ENCODE measurements around the gene CD248.

CD248 gene

DNA sequence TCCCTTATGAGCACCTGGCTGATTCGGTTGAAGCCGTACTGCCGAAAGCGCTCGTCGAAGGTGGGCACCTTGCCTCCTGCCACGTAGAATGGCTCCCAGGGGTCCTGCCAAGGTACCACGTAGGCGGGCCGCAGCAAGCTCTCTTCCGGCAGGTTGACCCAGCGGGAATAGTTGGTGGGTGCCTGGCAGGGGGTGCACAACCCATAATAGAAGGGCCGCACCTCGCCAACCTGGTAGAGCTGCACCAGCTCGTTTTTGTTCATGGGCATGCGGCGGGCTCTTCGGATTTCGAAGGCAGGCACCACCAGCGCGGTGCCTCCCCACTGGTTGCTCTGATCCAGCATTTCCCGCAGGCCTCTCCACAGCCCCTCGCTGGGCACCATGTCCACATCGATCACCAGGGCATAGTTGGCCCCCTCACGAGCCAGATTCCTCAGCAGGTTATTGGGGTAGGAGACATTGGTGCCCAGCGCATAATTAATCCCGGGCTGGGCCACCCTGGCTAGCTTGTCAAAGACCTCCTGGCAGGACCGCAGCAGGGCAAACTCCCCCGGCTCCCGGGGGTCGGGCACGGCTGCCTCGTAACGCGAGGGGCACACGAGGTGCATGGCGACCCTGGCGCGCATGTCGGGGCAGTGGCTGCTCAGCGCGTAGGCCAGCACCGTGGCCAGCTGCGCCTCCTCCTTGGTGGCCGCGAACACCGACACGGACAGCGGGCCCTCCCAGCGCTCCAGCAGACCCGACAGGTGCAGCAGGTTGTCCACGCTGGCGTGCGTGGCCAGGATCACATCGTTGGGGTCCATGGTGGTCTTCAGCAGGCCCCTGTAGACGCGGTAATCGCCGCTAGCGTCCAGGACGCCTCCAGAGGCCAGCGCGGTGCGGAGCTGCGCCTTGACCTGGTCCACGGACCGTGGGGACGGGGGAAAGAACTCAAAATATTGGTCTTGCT lies 29.9 kb upstream of the CD248 start:
- DNase-seq (ENCODE audit: low read depth): no peak
- peak overlapping the region; percentile 95 for H3K4me3 ChIP-seq (ENCODE audit: low read depth, low read length)
- TF ChIP-seq, protein P1, sequence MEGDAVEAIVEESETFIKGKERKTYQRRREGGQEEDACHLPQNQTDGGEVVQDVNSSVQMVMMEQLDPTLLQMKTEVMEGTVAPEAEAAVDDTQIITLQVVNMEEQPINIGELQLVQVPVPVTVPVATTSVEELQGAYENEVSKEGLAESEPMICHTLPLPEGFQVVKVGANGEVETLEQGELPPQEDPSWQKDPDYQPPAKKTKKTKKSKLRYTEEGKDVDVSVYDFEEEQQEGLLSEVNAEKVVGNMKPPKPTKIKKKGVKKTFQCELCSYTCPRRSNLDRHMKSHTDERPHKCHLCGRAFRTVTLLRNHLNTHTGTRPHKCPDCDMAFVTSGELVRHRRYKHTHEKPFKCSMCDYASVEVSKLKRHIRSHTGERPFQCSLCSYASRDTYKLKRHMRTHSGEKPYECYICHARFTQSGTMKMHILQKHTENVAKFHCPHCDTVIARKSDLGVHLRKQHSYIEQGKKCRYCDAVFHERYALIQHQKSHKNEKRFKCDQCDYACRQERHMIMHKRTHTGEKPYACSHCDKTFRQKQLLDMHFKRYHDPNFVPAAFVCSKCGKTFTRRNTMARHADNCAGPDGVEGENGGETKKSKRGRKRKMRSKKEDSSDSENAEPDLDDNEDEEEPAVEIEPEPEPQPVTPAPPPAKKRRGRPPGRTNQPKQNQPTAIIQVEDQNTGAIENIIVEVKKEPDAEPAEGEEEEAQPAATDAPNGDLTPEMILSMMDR (IDR thresholded peaks at IDR 0.05; ENCODE audit: low read depth, low read length, missing control alignments): no peak

DNA sequence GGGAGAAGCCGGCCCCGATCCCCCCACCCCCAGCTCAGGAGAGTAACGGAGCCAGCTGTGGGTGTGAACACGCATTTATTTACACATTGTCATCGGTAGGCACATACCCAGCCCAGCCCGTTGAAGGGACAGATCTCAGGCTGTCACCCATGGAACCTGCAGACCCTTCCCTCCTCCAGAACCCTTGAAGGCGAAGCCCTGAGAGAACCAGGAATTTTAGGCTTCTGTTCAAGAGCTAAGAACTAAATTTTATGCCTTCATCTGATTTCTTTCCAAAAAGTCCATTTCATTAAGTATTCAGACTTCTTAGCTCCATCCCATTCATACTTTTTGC lies 28.4 kb upstream of the CD248 start:
- TF ChIP-seq, protein P1 (IDR thresholded peaks at IDR 0.05; ENCODE audit: low read depth, low read length, missing control alignments): no peak
- DNase-seq (ENCODE audit: low read depth): no peak
- peak overlapping the region; percentile 90 for H3K4me3 ChIP-seq (ENCODE audit: low read depth, low read length)

DNA sequence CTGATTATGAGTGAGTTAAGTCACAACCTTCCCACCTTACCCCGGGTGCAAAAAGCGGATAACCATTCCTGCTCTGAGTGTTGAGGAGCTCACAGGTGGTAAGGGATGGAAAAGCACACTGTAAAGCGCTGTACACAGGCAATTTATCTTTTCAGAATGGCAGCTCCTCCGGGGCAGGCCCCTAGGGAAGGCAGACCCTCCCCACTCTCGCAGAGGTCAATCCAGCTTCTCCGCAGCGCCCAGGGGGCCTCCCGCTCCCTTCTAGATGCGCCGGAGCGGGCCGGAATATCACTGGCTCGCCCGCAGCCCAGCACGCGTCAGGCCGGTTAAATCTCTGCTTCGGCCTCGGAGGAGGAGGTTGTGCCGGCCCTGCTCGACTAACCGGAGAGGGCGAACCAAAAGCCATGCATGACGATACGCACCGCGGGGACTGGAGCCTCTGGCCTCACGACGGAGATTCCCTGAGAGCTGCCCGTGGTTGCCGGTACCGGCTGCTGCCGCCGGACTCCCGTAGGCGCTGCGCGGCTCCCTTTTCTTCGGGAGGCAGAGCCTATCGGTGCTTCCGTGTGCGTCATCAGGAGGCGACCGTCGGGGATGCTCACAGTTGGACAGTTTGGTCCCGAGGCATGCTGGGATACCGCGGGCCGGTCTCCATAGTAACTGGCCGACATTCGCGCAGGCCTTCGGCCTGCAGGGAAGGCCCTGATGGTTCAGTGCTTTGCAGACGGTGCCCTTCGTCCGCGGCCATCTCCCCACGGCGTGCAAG lies 27.9 kb upstream of the CD248 start, which contains the start of gene BRMS1:
Gene BRMS1 (minus strand): TSS at position 555 of the 766 bp plus-strand sequence. CDS start 2,870 bp downstream, outside the sequence.
- peak; percentile 89 for DNase-seq (ENCODE audit: low read depth)
- TF ChIP-seq, protein P1 (IDR thresholded peaks at IDR 0.05; ENCODE audit: low read depth, low read length, missing control alignments): peak; percentile 27
- H3K4me3 ChIP-seq (ENCODE audit: low read depth, low read length): peak within 1 kb of the TSS; percentile 90

DNA sequence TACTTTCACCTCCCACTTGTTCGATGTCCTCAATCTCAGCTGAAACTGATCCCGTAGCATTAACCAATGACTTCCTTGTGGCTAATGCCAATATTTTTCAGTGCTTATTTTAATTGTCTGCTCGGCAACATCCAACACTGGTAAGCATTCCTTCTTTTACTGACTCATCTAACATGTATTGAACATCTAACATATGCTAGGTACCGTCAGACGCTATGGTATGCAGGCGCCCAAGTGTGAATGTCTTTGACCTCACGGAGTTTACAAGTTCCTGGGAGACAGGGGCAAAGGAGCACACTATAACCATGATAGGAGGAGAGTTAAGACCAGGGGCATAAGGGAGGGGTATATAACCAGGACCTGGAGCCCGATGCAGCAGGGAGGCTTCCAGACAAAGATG lies 26.3 kb upstream of the CD248 start:
- TF ChIP-seq, protein P1 (IDR thresholded peaks at IDR 0.05; ENCODE audit: low read depth, low read length, missing control alignments): no peak
- no peak for DNase-seq (ENCODE audit: low read depth)
- no peak overlapping the region for H3K4me3 ChIP-seq (ENCODE audit: low read depth, low read length)

DNA sequence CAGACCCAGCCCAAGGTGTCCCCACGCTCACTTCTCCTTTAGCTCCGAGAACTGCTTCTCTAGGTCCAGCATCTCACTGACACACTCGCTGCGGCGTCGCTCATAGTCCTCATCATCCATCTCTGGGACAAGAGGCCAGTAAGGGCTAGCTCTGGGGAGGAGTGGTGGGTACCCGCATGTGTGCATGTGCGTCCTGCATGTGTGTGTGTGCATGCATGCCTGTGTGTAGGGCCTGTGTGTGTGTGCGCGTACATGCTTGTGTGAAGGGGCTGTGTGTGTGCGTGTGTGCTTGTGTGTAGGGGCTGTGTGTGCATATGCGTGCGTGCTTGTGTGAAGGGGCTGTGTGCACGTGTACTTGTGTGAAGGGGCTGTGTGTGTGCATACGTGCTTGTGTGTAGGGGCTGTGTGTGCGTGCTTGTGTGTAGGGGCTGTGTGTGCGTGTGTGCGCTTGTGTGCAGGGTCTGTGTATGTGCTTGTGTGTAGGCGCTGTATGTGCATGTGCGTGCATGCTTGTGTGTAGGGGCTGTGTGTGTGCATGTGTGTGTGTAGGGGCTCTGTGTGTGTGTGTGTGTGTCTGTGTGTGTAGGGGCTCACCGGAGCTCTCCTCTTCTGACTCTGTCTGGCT lies 24.8 kb upstream of the CD248 start:
- no peak for DNase-seq (ENCODE audit: low read depth)
- TF ChIP-seq, protein P1 (IDR thresholded peaks at IDR 0.05; ENCODE audit: low read depth, low read length, missing control alignments): no peak
- no peak overlapping the region for H3K4me3 ChIP-seq (ENCODE audit: low read depth, low read length)

DNA sequence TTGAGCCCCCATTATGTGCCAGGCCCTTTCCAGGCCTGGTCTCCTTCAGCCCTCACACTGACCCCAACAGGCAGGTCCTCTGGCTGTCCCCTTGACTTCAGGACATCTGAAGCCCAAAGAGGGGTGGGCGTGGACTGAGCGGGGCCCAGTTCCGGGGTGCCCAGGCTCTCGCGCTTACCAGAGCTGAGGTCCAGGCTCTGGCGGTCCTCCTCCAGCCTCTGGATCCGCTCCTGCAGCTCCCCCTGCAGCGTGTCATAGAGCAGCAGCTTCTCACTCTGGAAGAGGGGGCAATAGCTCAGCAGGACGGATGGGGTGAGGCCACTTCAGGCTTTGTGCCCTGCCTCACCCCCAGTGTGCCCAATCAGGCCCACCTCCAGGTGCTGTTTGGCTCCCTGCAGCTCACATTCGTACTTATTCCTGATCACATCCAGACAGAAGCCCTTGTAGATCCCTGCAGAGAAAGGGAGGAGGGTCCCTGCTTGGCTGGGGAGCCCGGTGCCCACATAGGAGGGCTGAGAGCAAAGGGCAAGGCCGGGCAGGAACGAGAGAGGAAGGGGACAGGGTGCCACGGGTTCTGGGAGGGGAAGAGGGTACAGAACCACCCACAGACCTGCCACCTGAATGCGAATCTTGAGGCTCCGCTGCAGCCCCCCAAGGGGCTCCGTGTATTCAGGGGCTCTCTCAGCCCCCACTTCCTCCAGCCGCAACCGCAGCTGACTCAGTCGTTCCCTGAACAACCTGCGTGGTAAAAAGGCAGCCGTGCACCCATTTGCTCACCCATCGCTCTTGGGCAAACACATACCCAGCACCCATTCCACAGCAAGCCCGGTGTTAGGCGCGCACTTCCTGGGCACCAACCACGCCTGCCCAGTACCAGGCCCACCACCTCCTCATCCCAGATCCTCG lies 24.0 kb upstream of the CD248 start:
- no peak overlapping the region for H3K4me3 ChIP-seq (ENCODE audit: low read depth, low read length)
- TF ChIP-seq, protein P1 (IDR thresholded peaks at IDR 0.05; ENCODE audit: low read depth, low read length, missing control alignments): no peak

More for the DNA sequence above, 24.0 kb upstream of the CD248 start:
- no peak for DNase-seq (ENCODE audit: low read depth)
